HUES6 (cell line): ENCODE measurements around the gene TNFAIP8L2.
A peak's percentile ranks its signal among the peaks of the same experiment; 100 is the strongest.
"Not testable (repeated sequence)": the region's sequence is repeated elsewhere in the genome, so short reads cannot be mapped to it uniquely, and the experiment has no call there.

Experiments
- H3K27ac ChIP-seq: 2 replicates; pipeline ENCODE4 v1.7.0; 2013; ENCODE audit warnings: low read depth, mild to moderate bottlenecking, low read length, inconsistent platforms
- H3K27me3 ChIP-seq: 2 replicates; pipeline ENCODE4 v1.6.1; 2013; ENCODE audit warnings: low read length; ENCODE audit not compliant: control insufficient read depth, insufficient read depth
- H3K36me3 ChIP-seq: 2 replicates; pipeline ENCODE4 v1.6.1; 2013; ENCODE audit warnings: low read length; ENCODE audit not compliant: control insufficient read depth, insufficient read depth
- H3K4me1 ChIP-seq: 2 replicates; pipeline ENCODE4 v1.6.1; 2013; ENCODE audit warnings: low read length; ENCODE audit not compliant: control insufficient read depth, insufficient read depth
- H3K4me3 ChIP-seq: 2 replicates; pipeline ENCODE4 v1.5.1; 2013; ENCODE audit warnings: low read depth, low read length
- H3K9ac ChIP-seq: one replicate; pipeline ENCODE4 v1.6.1; 2013; ENCODE audit warnings: mild to moderate bottlenecking, low read length
- H3K9me3 ChIP-seq: 2 replicates; pipeline ENCODE4 v1.6.1; 2013; ENCODE audit warnings: low read depth, low read length; ENCODE audit not compliant: control insufficient read depth, insufficient read depth

TNFAIP8L2 gene

GRCh38 chr1:151166505-151166956 is 10.1 kb downstream of the TNFAIP8L2 start:
- Histone ChIP-seq H3K4me1 (peaks cover 7% of the 10 kb centered on the region), H3K27ac (peak overlapping the region; percentile 35; the same call in 1 of the 2 replicates), H3K36me3 (peaks cover 30% of the 10 kb centered on the region), H3K9me3 (no peaks in the 10 kb centered on the region), H3K4me3 (peak overlapping the region; percentile 95), H3K9ac (peak overlapping the region; percentile 89), H3K27me3 (no peaks in the 10 kb centered on the region)

GRCh38 chr1:151167116-151167515 is 10.7 kb downstream of the TNFAIP8L2 start:
- H3K36me3 ChIP-seq = peaks cover 27% of the 10 kb centered on the region
- H3K9ac ChIP-seq = peak overlapping the region; percentile 89

GRCh38 chr1:151171190-151171589 is 14.7 kb downstream of the TNFAIP8L2 start:
- H3K9ac ChIP-seq = no peak overlapping the region
- no peaks in the 10 kb centered on the region for H3K9me3 ChIP-seq
- no peaks in the 10 kb centered on the region for H3K27me3 ChIP-seq
- H3K4me1 ChIP-seq = no peaks in the 10 kb centered on the region
- peaks cover 52% of the 10 kb centered on the region for H3K36me3 ChIP-seq
- no peak overlapping the region for H3K4me3 ChIP-seq
- no peak overlapping the region for H3K27ac ChIP-seq

More at GRCh38 chr1:151167116-151167515, 10.7 kb downstream of the TNFAIP8L2 start:
- H3K9me3 ChIP-seq = no peaks in the 10 kb centered on the region
- peak overlapping the region; percentile 95 for H3K4me3 ChIP-seq
- H3K27ac ChIP-seq = no peak overlapping the region
- H3K4me1 ChIP-seq = peaks cover 7% of the 10 kb centered on the region
- no peaks in the 10 kb centered on the region for H3K27me3 ChIP-seq

GRCh38 chr1:151175041-151175741 is 18.7 kb downstream of the TNFAIP8L2 start:
- Histone ChIP-seq H3K9ac (no peak overlapping the region), H3K4me1 (no peaks in the 10 kb centered on the region), H3K9me3 (no peaks in the 10 kb centered on the region), H3K36me3 (peaks cover 69% of the 10 kb centered on the region), H3K4me3 (no peak overlapping the region), H3K27me3 (no peaks in the 10 kb centered on the region), H3K27ac (no peak overlapping the region)

- no peaks in the 10 kb centered on the region for H3K27me3 ChIP-seq
- no peak within 1 kb of the TSS for H3K9ac ChIP-seq
- no peak within 1 kb of the TSS for H3K4me3 ChIP-seq
- no peak within 1 kb of the TSS for H3K27ac ChIP-seq
- peaks cover 70% of the 10 kb centered on the region for H3K36me3 ChIP-seq
- H3K4me1 ChIP-seq = no peaks in the 10 kb centered on the region
- no peaks in the 10 kb centered on the region for H3K9me3 ChIP-seq
Observed at GRCh38 chr1:151175863-151176262, 19.4 kb downstream of the TNFAIP8L2 start, which contains the start of gene TMOD4. Gene TMOD4 (minus strand): TSS chr1:151175981. CDS start chr1:151174875, 1,106 bp downstream.

DNA sequence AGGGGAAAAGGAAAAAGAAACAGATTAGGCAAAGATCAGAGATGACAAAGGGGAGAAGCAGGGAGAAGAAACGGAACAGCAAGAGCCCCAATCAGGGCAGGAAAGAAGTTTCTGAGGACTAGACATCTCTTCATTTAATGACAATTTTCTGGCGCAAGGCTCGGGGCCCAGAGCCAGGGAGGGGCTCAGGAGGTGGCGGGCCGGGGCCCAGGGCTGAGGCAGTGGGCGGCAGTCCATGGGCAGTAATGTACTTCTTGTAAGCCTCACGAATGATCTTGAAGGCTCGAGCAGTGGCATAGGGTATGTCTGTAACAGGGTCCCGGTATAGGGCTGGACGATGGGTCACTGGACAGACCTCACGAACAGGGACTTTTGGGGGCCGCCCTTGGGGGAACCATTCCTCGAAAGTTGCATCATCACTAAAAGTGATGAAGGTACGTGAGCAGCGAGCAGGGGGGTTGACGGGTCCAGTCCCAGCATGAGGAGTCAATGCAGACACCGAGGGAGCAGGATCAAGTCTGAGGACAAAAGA is 20.1 kb downstream of the TNFAIP8L2 start:
- Histone ChIP-seq H3K9ac (no peak overlapping the region), H3K27ac (no peak overlapping the region), H3K27me3 (no peaks in the 10 kb centered on the region), H3K36me3 (peaks cover 77% of the 10 kb centered on the region), H3K4me3 (no peak overlapping the region), H3K4me1 (no peaks in the 10 kb centered on the region), H3K9me3 (no peaks in the 10 kb centered on the region)

DNA sequence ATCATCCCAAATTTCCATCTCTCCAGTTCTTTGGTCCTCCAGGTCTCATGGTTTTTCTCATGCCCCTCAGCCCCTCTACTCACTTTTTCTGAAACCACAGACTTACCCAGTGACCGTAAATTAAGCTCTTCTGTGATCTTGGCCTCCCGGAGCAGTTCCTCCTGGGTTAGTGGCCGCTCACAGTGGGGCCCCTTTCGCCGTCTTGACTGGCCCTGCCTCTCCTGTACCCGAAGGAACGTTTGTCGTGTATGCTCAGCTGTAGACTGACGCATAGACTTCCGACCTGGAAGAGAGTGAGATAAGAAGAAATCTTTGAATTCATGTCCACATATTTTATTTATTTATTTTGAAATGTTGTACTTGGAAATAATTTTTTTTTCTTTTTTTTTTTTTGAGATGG is 27.8 kb downstream of the TNFAIP8L2 start:
- peaks cover 70% of the 10 kb centered on the region for H3K36me3 ChIP-seq
- H3K27ac ChIP-seq = no peak overlapping the region
- H3K4me3 ChIP-seq = no peak overlapping the region
- no peaks in the 10 kb centered on the region for H3K27me3 ChIP-seq
- no peaks in the 10 kb centered on the region for H3K9me3 ChIP-seq
- H3K9ac ChIP-seq = no peak overlapping the region
- H3K4me1 ChIP-seq = no peaks in the 10 kb centered on the region

DNA sequence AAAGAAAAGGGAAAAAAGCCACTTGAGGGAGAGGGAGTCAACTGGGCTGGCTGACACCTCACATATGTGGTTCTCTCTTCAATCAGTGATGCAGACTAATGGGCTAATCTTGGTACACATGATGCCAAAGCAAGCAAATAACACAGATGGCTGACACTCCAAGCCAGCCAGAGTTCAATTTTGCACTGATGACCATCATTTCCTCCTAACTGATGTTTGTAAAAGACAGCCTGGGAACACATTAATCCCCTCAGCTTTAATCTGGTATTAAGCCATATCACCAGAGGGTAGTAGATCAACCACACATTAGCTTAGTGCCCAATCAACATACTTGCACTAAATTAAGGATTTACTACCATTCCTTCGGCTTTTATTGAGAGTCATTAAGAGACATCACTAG is 30.8 kb downstream of the TNFAIP8L2 start:
- Histone ChIP-seq H3K4me1 (no peaks in the 10 kb centered on the region), H3K9ac (no peak overlapping the region), H3K27ac (no peak overlapping the region), H3K9me3 (no peaks in the 10 kb centered on the region), H3K27me3 (no peaks in the 10 kb centered on the region), H3K36me3 (peaks cover 41% of the 10 kb centered on the region), H3K4me3 (no peak overlapping the region)

GRCh38 chr1:151188667-151189066 is 32.2 kb downstream of the TNFAIP8L2 start:
- peak overlapping the region; percentile 96 for H3K4me3 ChIP-seq
- not testable (repeated sequence) for H3K27me3 ChIP-seq, H3K9me3 ChIP-seq, H3K4me1 ChIP-seq, H3K27ac ChIP-seq
- peak overlapping the region; percentile 81 for H3K9ac ChIP-seq
- peaks cover 28% of the 10 kb centered on the region for H3K36me3 ChIP-seq

DNA sequence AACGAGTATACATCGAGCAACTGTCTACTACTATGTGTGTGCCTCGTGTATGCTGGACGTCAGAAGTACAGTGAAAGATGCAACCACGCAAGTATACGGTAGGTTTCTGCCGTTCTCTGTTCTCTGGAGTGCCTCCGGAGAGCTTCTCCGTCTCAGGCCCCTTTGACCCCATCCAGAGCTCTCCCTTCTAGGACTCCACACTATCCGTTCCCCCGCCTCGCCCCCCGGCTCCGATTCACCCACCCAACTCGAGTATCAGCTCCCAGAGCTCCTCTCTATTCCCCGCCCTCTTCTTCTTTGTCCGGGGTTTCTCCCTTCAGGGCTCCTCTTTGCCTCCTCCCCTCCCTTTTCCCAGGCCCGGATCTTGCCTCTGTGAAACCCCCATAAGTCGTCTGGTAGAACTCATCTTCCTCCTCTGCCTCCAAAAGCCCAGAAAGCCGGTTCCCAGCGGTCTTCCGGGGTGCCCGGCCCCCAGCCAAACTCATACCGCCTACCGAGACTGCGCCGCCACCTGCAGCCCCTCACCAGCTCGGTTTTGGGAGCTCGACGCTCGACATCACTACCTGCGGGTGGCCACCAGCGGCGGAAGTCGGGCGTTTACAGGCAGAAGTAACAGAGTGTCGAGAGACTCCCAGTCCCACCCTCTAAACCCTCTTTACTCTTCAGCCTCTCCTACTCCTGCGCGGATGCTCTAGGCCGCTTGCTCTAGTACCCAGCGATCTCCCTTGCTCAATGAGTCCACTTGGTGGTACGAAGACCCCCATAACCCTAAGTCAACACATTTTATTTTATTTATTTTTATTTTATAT is 33.4 kb downstream of the TNFAIP8L2 start, which contains the start of gene VPS72:
Gene VPS72, minus strand, starts transcription at position 561 of the 809 bp plus-strand sequence. Its CDS starts 76 bp downstream, at position 485.
- H3K9ac ChIP-seq = peak within 1 kb of the TSS; percentile 81
- no peaks in the 10 kb centered on the region for H3K27me3 ChIP-seq
- H3K36me3 ChIP-seq = peaks cover 16% of the 10 kb centered on the region
- H3K9me3 ChIP-seq = no peaks in the 10 kb centered on the region
- H3K27ac ChIP-seq = peak within 1 kb of the TSS; percentile 51; the same call in 1 of the 2 replicates
- peak within 1 kb of the TSS; percentile 96 for H3K4me3 ChIP-seq
- H3K4me1 ChIP-seq = no peaks in the 10 kb centered on the region
